Measurements from ENCODE around the gene KNDC1. TPM values are rescaled to one million over a fixed set of nuclear protein-coding genes. Genes with fewer than 3 reads are reported as not detected.

KNDC1 gene
- total RNA-seq, 5 donors from 2014 or later (not counting 1 experiment from before 2014, with no cell fraction given), result 0.09 to 1.2 (median 0.35) TPM

DNA sequence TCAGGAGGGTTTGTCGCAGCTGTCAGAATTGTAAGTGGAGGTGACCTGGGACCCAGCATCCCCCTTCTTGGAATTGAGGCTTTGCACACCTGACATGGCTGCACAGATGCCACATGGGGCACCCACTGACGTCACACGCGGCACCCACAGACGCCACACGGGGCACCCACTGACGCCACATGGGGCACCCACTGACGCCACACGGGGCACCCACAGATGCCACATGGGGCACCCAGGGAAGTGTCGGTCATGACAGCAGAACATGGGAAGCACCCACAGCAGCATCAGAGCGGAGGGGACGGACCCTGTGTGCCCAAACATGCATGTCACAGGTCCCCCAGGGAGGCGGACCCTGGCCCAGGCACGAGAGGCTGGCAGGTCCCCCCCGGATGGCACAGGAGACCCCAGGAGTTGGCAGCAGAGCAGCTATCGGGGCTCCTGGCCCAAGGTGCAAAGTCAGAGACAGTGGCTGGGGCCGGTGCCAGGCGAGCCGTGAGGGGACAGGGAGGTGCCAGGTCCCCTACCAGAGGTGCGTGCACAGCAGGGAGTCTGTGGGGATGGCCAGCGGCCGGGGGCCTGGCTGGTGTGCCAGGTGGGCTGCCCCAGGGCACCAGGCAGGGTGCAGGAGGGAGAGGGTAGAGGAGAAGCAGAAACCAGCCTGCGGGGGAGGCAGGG is 21.1 kb downstream of the KNDC1 start:
- no peak overlapping the region for H3K27ac Mint-ChIP-seq
- no peak for DNase-seq

GRCh38 chr10:133182190-133182589 is 22.2 kb downstream of the KNDC1 start:
- Mint-ChIP-seq H3K9me3 (peaks cover 0 to 8% (median 3%) of the 10 kb centered on the region in 3 donors), H3K27ac (no peak overlapping the region), H3K4me3 (no peak overlapping the region), H3K27me3 (peaks cover 0 to 8% of the 10 kb centered on the region in 2 donors), H3K36me3 (no peaks in the 10 kb centered on the region), H3K4me1 (no peaks in the 10 kb centered on the region)
- H3K9me3 ChIP-seq, result no peaks in the 10 kb centered on the region
- 82% methylated on average over 13 of the region's 14 CpGs for WGBS (ENCODE audit: insufficient coverage)
- ChIA-PET POLR2A (no interaction called here), CTCF (no interaction called here)
- DNase-seq (no peak), ATAC-seq (replicated peaks in 1 of 4) (no peak)
- no peak overlapping the region for H3K27ac ChIP-seq (ENCODE audit: low read length)
- no peaks in the 10 kb centered on the region for H3K4me1 ChIP-seq (ENCODE audit: control insufficient read depth in 1 of 2, extremely low read depth in 1 of 2, insufficient read depth in 2 of 2, low read length in 2 of 2)
- peaks cover 0 to 39% of the 10 kb centered on the region in 2 experiments for H3K27me3 ChIP-seq (replicated peaks in 1 of 2; ENCODE audit: control insufficient read depth in 2 of 2, extremely low read depth in 1 of 2, insufficient read depth in 2 of 2, low read length in 1 of 2)
- no peaks in the 10 kb centered on the region for H3K36me3 ChIP-seq (ENCODE audit: control insufficient read depth in 2 of 2, extremely low read depth in 1 of 2, insufficient read depth in 1 of 2, low read length in 1 of 2)
- no peak overlapping the region for H3K4me3 ChIP-seq (ENCODE audit: control insufficient read depth in 1 of 2, extremely low read depth in 1 of 2, low read length in 1 of 2)

More for the DNA sequence above, 21.1 kb downstream of the KNDC1 start:
- 82% methylated on average over 23 of the region's 23 CpGs for WGBS (ENCODE audit: insufficient coverage)
- CTCF ChIA-PET, result no interaction called here
- POLR2A ChIA-PET, result no interaction called here
- H3K27me3 ChIP-seq (replicated peaks in 1 of 2; ENCODE audit: control insufficient read depth in 2 of 2, extremely low read depth in 1 of 2, insufficient read depth in 2 of 2, low read length in 1 of 2), result peaks cover 0 to 38% of the 10 kb centered on the region in 2 experiments
- H3K27ac ChIP-seq (ENCODE audit: low read length), result no peak overlapping the region
- no peaks in the 10 kb centered on the region for H3K4me1 ChIP-seq (ENCODE audit: control insufficient read depth in 1 of 2, extremely low read depth in 1 of 2, insufficient read depth in 2 of 2, low read length in 2 of 2)
- Mint-ChIP-seq H3K9me3 (peaks cover 0 to 11% (median 3%) of the 10 kb centered on the region in 3 donors), H3K27me3 (peaks cover 0 to 8% of the 10 kb centered on the region in 2 donors), H3K4me3 (no peak overlapping the region), H3K4me1 (no peaks in the 10 kb centered on the region), H3K36me3 (no peaks in the 10 kb centered on the region)
- no peak overlapping the region for H3K4me3 ChIP-seq (ENCODE audit: control insufficient read depth in 1 of 2, extremely low read depth in 1 of 2, low read length in 1 of 2)
- no peaks in the 10 kb centered on the region for H3K36me3 ChIP-seq (ENCODE audit: control insufficient read depth in 2 of 2, extremely low read depth in 1 of 2, insufficient read depth in 1 of 2, low read length in 1 of 2)
- no peaks in the 10 kb centered on the region for H3K9me3 ChIP-seq
- no peak for ATAC-seq (replicated peaks in 1 of 4)

- Histone ChIP-seq H3K27me3 (replicated peaks in 1 of 2; ENCODE audit: control insufficient read depth in 2 of 2, extremely low read depth in 1 of 2, insufficient read depth in 2 of 2, low read length in 1 of 2) (peaks cover 0 to 46% of the 10 kb centered on the region in 2 experiments), H3K27ac (ENCODE audit: low read length) (no peak overlapping the region), H3K36me3 (ENCODE audit: control insufficient read depth in 2 of 2, extremely low read depth in 1 of 2, insufficient read depth in 1 of 2, low read length in 1 of 2) (no peaks in the 10 kb centered on the region), H3K4me1 (ENCODE audit: control insufficient read depth in 1 of 2, extremely low read depth in 1 of 2, insufficient read depth in 2 of 2, low read length in 2 of 2) (no peaks in the 10 kb centered on the region), H3K9me3 (no peaks in the 10 kb centered on the region), H3K4me3 (ENCODE audit: control insufficient read depth in 1 of 2, extremely low read depth in 1 of 2, low read length in 1 of 2) (no peak overlapping the region)
- Mint-ChIP-seq H3K27me3 (peaks cover 0 to 8% of the 10 kb centered on the region in 2 donors), H3K9me3 (no peaks in the 10 kb centered on the region), H3K27ac (no peak overlapping the region), H3K4me1 (no peaks in the 10 kb centered on the region), H3K4me3 (no peak overlapping the region), H3K36me3 (no peaks in the 10 kb centered on the region)
- WGBS (ENCODE audit: insufficient coverage), result 92% methylated on average over 63 of the region's 66 CpGs
- ChIA-PET CTCF (no interaction called here), POLR2A (no interaction called here)
- DNase-seq, result no peak
- no peak for ATAC-seq (replicated peaks in 1 of 4)
Measured at GRCh38 chr10:133182791-133183645, 23.0 kb downstream of the KNDC1 start.

- Mint-ChIP-seq H3K9me3 (no peaks in the 10 kb centered on the region), H3K4me1 (no peaks in the 10 kb centered on the region), H3K36me3 (no peaks in the 10 kb centered on the region), H3K27ac (no peak overlapping the region), H3K27me3 (peaks cover 0 to 8% of the 10 kb centered on the region in 2 donors), H3K4me3 (no peak overlapping the region)
- Histone ChIP-seq H3K36me3 (ENCODE audit: control insufficient read depth in 2 of 2, extremely low read depth in 1 of 2, insufficient read depth in 1 of 2, low read length in 1 of 2) (no peaks in the 10 kb centered on the region), H3K27me3 (replicated peaks in 1 of 2; ENCODE audit: control insufficient read depth in 2 of 2, extremely low read depth in 1 of 2, insufficient read depth in 2 of 2, low read length in 1 of 2) (peaks cover 0 to 47% of the 10 kb centered on the region in 2 experiments), H3K27ac (ENCODE audit: low read length) (no peak overlapping the region), H3K4me1 (ENCODE audit: control insufficient read depth in 1 of 2, extremely low read depth in 1 of 2, insufficient read depth in 2 of 2, low read length in 2 of 2) (no peaks in the 10 kb centered on the region), H3K9me3 (no peaks in the 10 kb centered on the region), H3K4me3 (ENCODE audit: control insufficient read depth in 1 of 2, extremely low read depth in 1 of 2, low read length in 1 of 2) (no peak overlapping the region)
- ATAC-seq (replicated peaks in 1 of 4), result no peak
- CTCF ChIA-PET, result no interaction called here
- WGBS (ENCODE audit: insufficient coverage), result 85% methylated on average over 16 of the region's 21 CpGs
- DNase-seq, result no peak
- POLR2A ChIA-PET, result no interaction called here
Measured at GRCh38 chr10:133183646-133184378, 23.8 kb downstream of the KNDC1 start.

DNA sequence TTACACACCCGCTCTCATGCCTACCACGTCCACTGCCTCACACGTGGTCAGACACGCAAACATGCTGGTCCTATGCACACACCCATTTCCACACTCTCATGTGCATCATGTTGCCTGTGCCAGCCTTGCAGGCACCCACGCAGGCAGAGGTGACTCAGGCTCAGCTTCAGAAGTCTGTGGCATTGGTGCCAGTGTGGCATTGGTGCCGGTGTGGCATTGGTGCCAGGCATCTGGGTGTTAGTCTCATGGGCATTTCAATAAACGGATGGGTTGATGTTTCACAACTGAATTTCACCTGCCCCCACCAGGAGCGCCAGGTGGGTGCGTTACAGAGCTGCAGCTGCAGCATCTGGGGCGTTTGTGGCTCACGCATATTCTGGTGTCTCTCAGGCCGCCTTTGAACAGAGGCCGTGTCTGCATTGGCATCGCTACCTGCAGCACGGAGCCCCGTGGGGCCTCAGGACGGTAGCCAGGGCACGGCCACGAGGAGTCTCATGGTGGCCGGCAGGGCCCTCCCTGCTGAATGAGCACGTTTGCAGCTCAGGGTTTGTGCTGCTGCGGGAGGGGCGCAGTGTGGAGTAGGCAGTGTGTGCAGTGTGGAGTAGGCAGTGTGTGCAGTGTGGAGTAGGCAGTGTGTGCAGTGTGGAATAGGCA is 24.7 kb downstream of the KNDC1 start:
- no peak overlapping the region for H3K27ac ChIP-seq (ENCODE audit: low read length)
- no peaks in the 10 kb centered on the region for H3K4me1 ChIP-seq (ENCODE audit: control insufficient read depth in 1 of 2, extremely low read depth in 1 of 2, insufficient read depth in 2 of 2, low read length in 2 of 2)
- H3K36me3 ChIP-seq (ENCODE audit: control insufficient read depth in 2 of 2, extremely low read depth in 1 of 2, insufficient read depth in 1 of 2, low read length in 1 of 2), result no peaks in the 10 kb centered on the region
- WGBS (ENCODE audit: insufficient coverage), result 86% methylated on average over 20 of the region's 23 CpGs
- H3K4me3 ChIP-seq (ENCODE audit: control insufficient read depth in 1 of 2, extremely low read depth in 1 of 2, low read length in 1 of 2), result no peak overlapping the region
- ChIA-PET POLR2A (no interaction called here), CTCF (no interaction called here)
- no peak overlapping the region for H3K27ac Mint-ChIP-seq
- peaks cover 0 to 8% of the 10 kb centered on the region in 2 donors for H3K27me3 Mint-ChIP-seq
- peaks cover 0 to 43% of the 10 kb centered on the region in 2 experiments for H3K27me3 ChIP-seq (replicated peaks in 1 of 2; ENCODE audit: control insufficient read depth in 2 of 2, extremely low read depth in 1 of 2, insufficient read depth in 2 of 2, low read length in 1 of 2)
- H3K4me3 Mint-ChIP-seq, result no peak overlapping the region
- no peaks in the 10 kb centered on the region for H3K9me3 Mint-ChIP-seq
- no peak for DNase-seq
- H3K36me3 Mint-ChIP-seq, result no peaks in the 10 kb centered on the region
- H3K4me1 Mint-ChIP-seq, result no peaks in the 10 kb centered on the region
- ATAC-seq (replicated peaks in 1 of 4), result no peak
- H3K9me3 ChIP-seq, result no peaks in the 10 kb centered on the region

GRCh38 chr10:133185421-133185820 is 25.4 kb downstream of the KNDC1 start:
- H3K36me3 ChIP-seq (ENCODE audit: control insufficient read depth in 2 of 2, extremely low read depth in 1 of 2, insufficient read depth in 1 of 2, low read length in 1 of 2), result no peaks in the 10 kb centered on the region
- WGBS (ENCODE audit: insufficient coverage), result 83% methylated on average over 9 of the region's 11 CpGs
- H3K4me1 ChIP-seq (ENCODE audit: control insufficient read depth in 1 of 2, extremely low read depth in 1 of 2, insufficient read depth in 2 of 2, low read length in 2 of 2), result no peaks in the 10 kb centered on the region
- H3K9me3 ChIP-seq, result no peaks in the 10 kb centered on the region
- POLR2A ChIA-PET, result no interaction called here
- no peak for ATAC-seq (replicated peaks in 1 of 4)
- H3K9me3 Mint-ChIP-seq, result no peaks in the 10 kb centered on the region
- H3K4me1 Mint-ChIP-seq, result no peaks in the 10 kb centered on the region
- no peaks in the 10 kb centered on the region for H3K36me3 Mint-ChIP-seq
- no peak overlapping the region for H3K4me3 Mint-ChIP-seq
- H3K27ac Mint-ChIP-seq, result no peak overlapping the region
- no peak overlapping the region for H3K4me3 ChIP-seq (ENCODE audit: control insufficient read depth in 1 of 2, extremely low read depth in 1 of 2, low read length in 1 of 2)
- CTCF ChIA-PET, result no interaction called here
- no peak for DNase-seq
- H3K27ac ChIP-seq (ENCODE audit: low read length), result no peak overlapping the region
- peaks cover 0 to 39% of the 10 kb centered on the region in 2 experiments for H3K27me3 ChIP-seq (replicated peaks in 1 of 2; ENCODE audit: control insufficient read depth in 2 of 2, extremely low read depth in 1 of 2, insufficient read depth in 2 of 2, low read length in 1 of 2)
- H3K27me3 Mint-ChIP-seq, result peaks cover 0 to 8% of the 10 kb centered on the region in 2 donors
